K562 (cell line): Measurements from ENCODE around the gene BOC. TPM values are rescaled to one million over a fixed set of nuclear protein-coding genes. Genes with fewer than 3 reads are reported as not detected.

Experiments
- ATAC-seq: fragments of 200-7000 bp; cut with Tn5 transposase; 3 replicates; pipeline ENCODE4 v1.9.1; 2020; ENCODE audit warnings: moderate library complexity
- BruUV-seq: library from RNA; stranded (reverse); fragments of 400-500 nt; replicated peaks from 2 replicates; lab custom pipeline; 2021; lab: Mats Ljungman, UMichigan
- CTCF ChIA-PET: fragments of 300-600 bp; formaldehyde crosslinking; extraction: SDS; loops from one replicate; lab custom pipeline; 2021; ENCODE audit warnings: low intra/inter-chr PET ratio; lab: Yijun Ruan, JAX
- POLR2A ChIA-PET: fragments of 300-600, 350-650 bp; sonication (Branson Sonifier 250); formaldehyde crosslinking; extraction: SDS; loops from one replicate; lab custom pipeline; 2021; ENCODE audit warnings: antibody characterized with exemption, inconsistent platforms; lab: Yijun Ruan, JAX
- DNase-seq, 4 experiments: peaks; one replicate each; pipeline versions ENCODE4 v3.0.0 to v3.0.0-alpha.2; 2011 to 2018; ENCODE audit warnings: low spot score in 3 of 4, mixed read lengths in 3 of 4; ENCODE audit errors: extremely low read depth in 1 of 4
- FAIRE-seq: peaks from 2 replicates; lab custom pipeline; 2011; peaks lifted over from hg19 to GRCh38; lab: Jason Lieb, UNC
- H2AFZ ChIP-seq: 2 replicates; pipeline ENCODE4 v1.6.0; 2011; ENCODE audit warnings: low read depth, low read length, control low read depth, inconsistent platforms
- H3K27ac ChIP-seq: fragments of 200-600 bp; 3 replicates; pipeline ENCODE4 v1.8.0; 2011; ENCODE audit warnings: low read depth, mild to moderate bottlenecking, control low read depth, inconsistent platforms, low read length, moderate library complexity, mixed read lengths; ENCODE audit errors: extremely low read depth
- H3K27me3 ChIP-seq, 2 experiments: fragments of 300-600 bp in 1 of 2; 2 replicates in 1 of 2; 3 replicates in 1 of 2; pipeline versions ENCODE4 v1.6.0 to v1.8.0; 2011; ENCODE audit warnings: inconsistent platforms in 2 of 2, low read length in 2 of 2, mild to moderate bottlenecking in 1 of 2, mixed read lengths in 1 of 2, moderate library complexity in 1 of 2; ENCODE audit not compliant: control insufficient read depth in 2 of 2, insufficient read depth in 2 of 2
- H3K36me3 ChIP-seq: fragments of 300-600 bp; 3 replicates; pipeline ENCODE4 v1.8.0; 2011; ENCODE audit warnings: mild to moderate bottlenecking, low read length, inconsistent platforms; ENCODE audit not compliant: control insufficient read depth, insufficient read depth
- H3K4me1 ChIP-seq, 2 experiments: fragments of 200-600 bp in 1 of 2; replicated peaks in 1 of 2; 2 replicates in 1 of 2; 3 replicates in 1 of 2; pipeline versions ENCODE4 v1.5.1 to v1.8.0; 2011; ENCODE audit warnings: inconsistent platforms in 2 of 2, low read length in 2 of 2, mild to moderate bottlenecking in 1 of 2, mixed read lengths in 1 of 2, moderate library complexity in 1 of 2; ENCODE audit not compliant: control insufficient read depth in 2 of 2, insufficient read depth in 2 of 2
- H3K4me2 ChIP-seq: 2 replicates; pipeline ENCODE4 v1.6.1; 2011; ENCODE audit warnings: low read length, control low read depth, inconsistent platforms, mixed read lengths; ENCODE audit not compliant: insufficient read depth
- H3K4me3 ChIP-seq: fragments of 200-600 bp; sonication (generic), shearing (Covaris generic); 2 replicates; pipeline ENCODE4 v1.5.1; 2016; ENCODE audit warnings: control low read depth, inconsistent platforms
- H3K79me2 ChIP-seq: fragments of 200-600 bp; 3 replicates; pipeline ENCODE4 v1.8.0; 2011; ENCODE audit warnings: low read length, inconsistent platforms; ENCODE audit not compliant: control insufficient read depth, insufficient read depth
- H3K9ac ChIP-seq, 2 experiments: 2 replicates each; pipeline versions ENCODE4 v1.6.0 to v1.6.1; 2011; ENCODE audit warnings: low read depth in 2 of 2, low read length in 2 of 2, control low read depth in 1 of 2, inconsistent platforms in 1 of 2, mild to moderate bottlenecking in 1 of 2, mixed read lengths in 1 of 2; ENCODE audit not compliant: insufficient read depth in 1 of 2
- H3K9me1 ChIP-seq: one replicate; pipeline ENCODE4 v1.6.0; 2011; ENCODE audit warnings: inconsistent platforms, mild to moderate bottlenecking, low read length, moderate library complexity; ENCODE audit not compliant: control insufficient read depth, insufficient read depth
- H3K9me3 ChIP-seq: replicated peaks from 2 replicates; pipeline ENCODE4 v1.5.1; 2011; ENCODE audit warnings: low read depth, low read length, inconsistent platforms; ENCODE audit not compliant: control insufficient read depth, insufficient read depth
- H4K20me1 ChIP-seq: replicated peaks from 2 replicates; pipeline ENCODE4 v1.6.1; 2011; ENCODE audit warnings: low read length, inconsistent platforms, mixed read lengths; ENCODE audit not compliant: control insufficient read depth, insufficient read depth
- CBFA2T2 ChIP-seq: fragments of 450-650 bp; conservative IDR thresholded peaks from 2 replicates; pipeline ENCODE4 v1.6.1; 2017; ENCODE audit warnings: mild to moderate bottlenecking
- FIP1L1 ChIP-seq: fragments of 200-400 bp; formaldehyde crosslinking; IDR thresholded peaks from 2 replicates; pipeline ENCODE4 v1.6.1; 2018; ENCODE audit warnings: mild to moderate bottlenecking, low read depth, low read length; ENCODE audit not compliant: poor library complexity, severe bottlenecking
- GATA2 ChIP-seq: sonication (generic); formaldehyde crosslinking; IDR thresholded peaks from 2 replicates; pipeline ENCODE4 v1.4.0; 2020; ENCODE audit warnings: mild to moderate bottlenecking, missing genetic modification reagents
- HDGF ChIP-seq: fragments of 450-650 bp; IDR thresholded peaks from 2 replicates; pipeline ENCODE4 v1.6.1; 2016
- HOXB6 ChIP-seq: fragments of 250-450 bp; sonication (Bioruptor Pico); IDR thresholded peaks from 2 replicates; pipeline ENCODE4 v1.5.1; 2022; ENCODE audit warnings: mild to moderate bottlenecking, borderline replicate concordance
- LEF1 ChIP-seq: fragments of 450-650 bp; IDR thresholded peaks from 2 replicates; pipeline ENCODE4 v1.6.1; 2016; ENCODE audit warnings: mild to moderate bottlenecking
- MTA3 ChIP-seq: fragments of 450-650 bp; formaldehyde crosslinking; IDR thresholded peaks from 2 replicates; pipeline ENCODE4 v1.6.1; 2017; ENCODE audit warnings: mild to moderate bottlenecking, borderline replicate concordance
- NR4A1 ChIP-seq, 2 experiments: fragments of 250-450 bp in 1 of 2; fragments of 450-650 bp in 1 of 2; sonication (Bioruptor Pico) in 1 of 2; IDR thresholded peaks; 2 replicates each; pipeline versions ENCODE4 v1.4.0 to v1.6.1; 2016 to 2020; ENCODE audit warnings: mild to moderate bottlenecking in 2 of 2, missing compliant biosample characterization in 1 of 2, missing genetic modification characterization in 1 of 2, moderate library complexity in 1 of 2
- SP1 ChIP-seq: sonication (generic); formaldehyde crosslinking; IDR thresholded peaks from 2 replicates; pipeline ENCODE4 v1.8.1; 2022; ENCODE audit warnings: mild to moderate bottlenecking, missing genetic modification reagents
- TAF7 ChIP-seq: fragments of 450-650 bp; IDR thresholded peaks from 2 replicates; pipeline ENCODE4 v1.6.1; 2016; ENCODE audit warnings: missing genetic modification characterization, missing compliant biosample characterization
- ZNF146 ChIP-seq: IDR thresholded peaks from one replicate; pipeline ENCODE4 v1.6.1; 2018; ENCODE audit warnings: missing compliant biosample characterization; ENCODE audit not compliant: unreplicated experiment
- ZNF584 ChIP-seq: fragments of 200-800 bp; sonication (Bioruptor generic); IDR thresholded peaks from 2 replicates; pipeline ENCODE4 v1.6.1; 2016; ENCODE audit warnings: low read depth, mild to moderate bottlenecking, missing genetic modification characterization, missing compliant biosample characterization
- WGBS: fragments of 100-300 bp; shearing (Covaris generic); methylation state at CpG from one replicate; pipeline ENCODE4 v1.1.6; 2016; ENCODE audit warnings: low coverage, mixed read lengths; ENCODE audit not compliant: insufficient coverage; ENCODE audit errors: missing lambda C conversion rate; 5-methylcytosine and 5-hydroxymethylcytosine counted together
- in situ Hi-C: fragments of 300-500 bp; cut with MboI; formaldehyde crosslinking; loops from 4 replicates; pipeline ENCODE4 v1.15.0; 2018; ENCODE audit warnings: inconsistent platforms, mixed read lengths
- intact Hi-C: fragments of 100-400 bp; cut with micrococcal nuclease; formaldehyde crosslinking; loops from 2 replicates; pipeline ENCODE4 v1.14.2; 2022
- polyA plus RNA-seq, 8 experiments: library from polyadenylated mRNA; depleted of rRNA in 4 of 8; stranded (reverse) in 5 of 8; unstranded in 3 of 8; fragments of >200 nt; fragmentation: Nextera tagmentation in 2 of 8; fragmentation: Illumina TruSeq in 1 of 8; extraction: Ambion mirVana in 2 of 8; extraction: Trizol in 1 of 8; gene quantifications; 2 replicates each; pipeline versions ENCODE4 v1.2.1 to v1.2.3, GENCODE V29; 2011 to 2014; ENCODE audit warnings: inconsistent platforms in 1 of 8, missing spikeins in 1 of 8
- total RNA-seq, 7 experiments: library from RNA; depleted of rRNA in 6 of 7; stranded (reverse); fragments of >200 nt in 6 of 7; fragmentation: Illumina TruSeq in 2 of 7; extraction: Trizol in 2 of 7; gene quantifications; 2 replicates each; pipeline versions ENCODE4 v1.2.1 to v1.2.3, GENCODE V29; 2011 to 2021; ENCODE audit warnings: low replicate concordance in 1 of 7
- TF ChIP-seq, protein P1 (sequence below): sonication (generic); formaldehyde crosslinking; IDR thresholded peaks from 2 replicates; pipeline ENCODE4 v1.8.0; 2022; ENCODE audit warnings: missing genetic modification reagents, mild to moderate bottlenecking, moderate library complexity, borderline replicate concordance
- TF ChIP-seq, protein P2 (sequence below): fragments of 250-450 bp; sonication (Bioruptor Pico); IDR thresholded peaks from 2 replicates; pipeline ENCODE4 v1.5.1; 2021; ENCODE audit warnings: mild to moderate bottlenecking
- TF ChIP-seq, protein P3 (sequence below): fragments of 450-650 bp; IDR thresholded peaks from 2 replicates; pipeline ENCODE4 v1.6.1; 2016; ENCODE audit warnings: mild to moderate bottlenecking
- TF ChIP-seq, protein P4 (sequence below): conservative IDR thresholded peaks from 2 replicates; pipeline ENCODE4 v1.6.1; 2011; ENCODE audit warnings: low read depth, mild to moderate bottlenecking, low read length; ENCODE audit not compliant: control insufficient read depth
- TF ChIP-seq, protein P5 (sequence below): fragments of 250-450 bp; sonication (Bioruptor Pico); IDR thresholded peaks from 2 replicates; pipeline ENCODE4 v1.8.0; 2022; ENCODE audit warnings: moderate library complexity, mild to moderate bottlenecking, inconsistent platforms

Gene BOC
- total and polyA plus RNA-seq, 9 of the 15 experiments (the other 6 are each of a cell fraction or from before 2014, with no cell fraction given) = not detected

DNA sequence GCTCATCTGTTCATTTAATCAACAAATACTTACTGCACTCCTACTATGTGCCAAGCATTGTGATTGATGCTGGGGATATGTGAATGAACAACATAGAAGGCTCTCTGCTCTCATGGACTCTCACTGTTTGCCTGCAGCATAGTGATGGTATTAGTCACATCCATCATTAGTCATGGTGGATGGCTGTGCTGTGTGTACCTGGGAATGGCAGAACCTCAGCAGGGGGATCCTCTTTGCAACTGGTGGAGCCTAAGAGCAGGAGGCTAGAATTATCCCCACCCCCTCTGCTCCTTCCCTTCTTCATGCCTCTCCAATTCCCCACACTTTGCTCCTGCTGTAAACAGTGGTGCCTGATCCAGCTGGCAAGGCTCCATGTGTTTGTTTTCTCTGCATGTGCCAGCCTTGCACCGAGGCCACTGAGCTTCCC lies 20.5 kb downstream of the BOC start:
- Histone ChIP-seq H4K20me1 (no peaks in the 10 kb centered on the region), H3K79me2 (no peaks in the 10 kb centered on the region), H2AFZ (no peak overlapping the region), H3K36me3 (no peaks in the 10 kb centered on the region), H3K9me1 (no peaks in the 10 kb centered on the region), H3K27me3 (peaks cover 0 to 12% of the 10 kb centered on the region in 2 experiments; a peak in 2 of 5 replicates), H3K9ac (no peak overlapping the region), H3K4me3 (no peak overlapping the region), H3K4me1 (no peaks in the 10 kb centered on the region), H3K27ac (no peak overlapping the region), H3K9me3 (no peaks in the 10 kb centered on the region), H3K4me2 (no peak overlapping the region)
- no peak for ATAC-seq
- no peak for FAIRE-seq
- DNase-seq = no peak
- CTCF ChIA-PET = no interaction called here
- no TSS peak for BruUV-seq
- in situ Hi-C loops (no loop called here), intact Hi-C loops (no loop called here)
- POLR2A ChIA-PET = no interaction called here
- WGBS = 0% methylated on average over 1 of the region's 1 CpG
- TF ChIP-seq, protein P1, sequence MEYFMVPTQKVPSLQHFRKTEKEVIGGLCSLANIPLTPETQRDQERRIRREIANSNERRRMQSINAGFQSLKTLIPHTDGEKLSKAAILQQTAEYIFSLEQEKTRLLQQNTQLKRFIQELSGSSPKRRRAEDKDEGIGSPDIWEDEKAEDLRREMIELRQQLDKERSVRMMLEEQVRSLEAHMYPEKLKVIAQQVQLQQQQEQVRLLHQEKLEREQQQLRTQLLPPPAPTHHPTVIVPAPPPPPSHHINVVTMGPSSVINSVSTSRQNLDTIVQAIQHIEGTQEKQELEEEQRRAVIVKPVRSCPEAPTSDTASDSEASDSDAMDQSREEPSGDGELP (CRISPR knock-in tag) = no peak
- TF ChIP-seq, protein P2, sequence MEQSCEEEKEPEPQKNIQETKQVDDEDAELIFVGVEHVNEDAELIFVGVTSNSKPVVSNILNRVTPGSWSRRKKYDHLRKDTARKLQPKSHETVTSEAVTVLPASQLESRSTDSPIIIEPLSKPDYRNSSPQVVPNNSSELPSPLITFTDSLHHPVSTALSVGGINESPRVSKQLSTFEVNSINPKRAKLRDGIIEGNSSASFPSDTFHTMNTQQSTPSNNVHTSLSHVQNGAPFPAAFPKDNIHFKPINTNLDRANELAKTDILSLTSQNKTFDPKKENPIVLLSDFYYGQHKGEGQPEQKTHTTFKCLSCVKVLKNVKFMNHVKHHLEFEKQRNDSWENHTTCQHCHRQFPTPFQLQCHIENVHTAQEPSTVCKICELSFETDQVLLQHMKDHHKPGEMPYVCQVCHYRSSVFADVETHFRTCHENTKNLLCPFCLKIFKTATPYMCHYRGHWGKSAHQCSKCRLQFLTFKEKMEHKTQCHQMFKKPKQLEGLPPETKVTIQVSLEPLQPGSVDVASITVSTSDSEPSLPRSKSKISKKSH (CRISPR knock-in tag) = no peak
- TF ChIP-seq GATA2 (no peak), MTA3 (no peak), FIP1L1 (no peak), ZNF584 (CRISPR knock-in tag) (no peak), SP1 (no peak), ZNF146 (no peak), LEF1 (no peak), HOXB6 (no peak), HDGF (no peak), TAF7 (no peak), NR4A1 (CRISPR knock-in tag; IDR thresholded peaks at IDR 0.05) (no peak), NR4A1 (tag; IDR thresholded peaks at IDR 0.05) (no peak), CBFA2T2 (no peak)
- TF ChIP-seq, protein P3, sequence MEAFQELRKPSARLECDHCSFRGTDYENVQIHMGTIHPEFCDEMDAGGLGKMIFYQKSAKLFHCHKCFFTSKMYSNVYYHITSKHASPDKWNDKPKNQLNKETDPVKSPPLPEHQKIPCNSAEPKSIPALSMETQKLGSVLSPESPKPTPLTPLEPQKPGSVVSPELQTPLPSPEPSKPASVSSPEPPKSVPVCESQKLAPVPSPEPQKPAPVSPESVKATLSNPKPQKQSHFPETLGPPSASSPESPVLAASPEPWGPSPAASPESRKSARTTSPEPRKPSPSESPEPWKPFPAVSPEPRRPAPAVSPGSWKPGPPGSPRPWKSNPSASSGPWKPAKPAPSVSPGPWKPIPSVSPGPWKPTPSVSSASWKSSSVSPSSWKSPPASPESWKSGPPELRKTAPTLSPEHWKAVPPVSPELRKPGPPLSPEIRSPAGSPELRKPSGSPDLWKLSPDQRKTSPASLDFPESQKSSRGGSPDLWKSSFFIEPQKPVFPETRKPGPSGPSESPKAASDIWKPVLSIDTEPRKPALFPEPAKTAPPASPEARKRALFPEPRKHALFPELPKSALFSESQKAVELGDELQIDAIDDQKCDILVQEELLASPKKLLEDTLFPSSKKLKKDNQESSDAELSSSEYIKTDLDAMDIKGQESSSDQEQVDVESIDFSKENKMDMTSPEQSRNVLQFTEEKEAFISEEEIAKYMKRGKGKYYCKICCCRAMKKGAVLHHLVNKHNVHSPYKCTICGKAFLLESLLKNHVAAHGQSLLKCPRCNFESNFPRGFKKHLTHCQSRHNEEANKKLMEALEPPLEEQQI = no peak
- TF ChIP-seq, protein P4, sequence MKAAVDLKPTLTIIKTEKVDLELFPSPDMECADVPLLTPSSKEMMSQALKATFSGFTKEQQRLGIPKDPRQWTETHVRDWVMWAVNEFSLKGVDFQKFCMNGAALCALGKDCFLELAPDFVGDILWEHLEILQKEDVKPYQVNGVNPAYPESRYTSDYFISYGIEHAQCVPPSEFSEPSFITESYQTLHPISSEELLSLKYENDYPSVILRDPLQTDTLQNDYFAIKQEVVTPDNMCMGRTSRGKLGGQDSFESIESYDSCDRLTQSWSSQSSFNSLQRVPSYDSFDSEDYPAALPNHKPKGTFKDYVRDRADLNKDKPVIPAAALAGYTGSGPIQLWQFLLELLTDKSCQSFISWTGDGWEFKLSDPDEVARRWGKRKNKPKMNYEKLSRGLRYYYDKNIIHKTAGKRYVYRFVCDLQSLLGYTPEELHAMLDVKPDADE = no peak
- TF ChIP-seq, protein P5, sequence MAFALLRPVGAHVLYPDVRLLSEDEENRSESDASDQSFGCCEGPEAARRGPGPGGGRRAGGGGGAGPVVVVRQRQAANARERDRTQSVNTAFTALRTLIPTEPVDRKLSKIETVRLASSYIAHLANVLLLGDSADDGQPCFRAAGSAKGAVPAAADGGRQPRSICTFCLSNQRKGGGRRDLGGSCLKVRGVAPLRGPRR (CRISPR knock-in tag) = no peak
